ENCODE data around the gene KCTD3. TPM values are rescaled to one million over a fixed set of nuclear protein-coding genes. Genes with fewer than 3 reads are reported as not detected.

KCTD3 gene
- total RNA-seq, 1 experiment from 2014 or later, result 90.3 TPM

DNA sequence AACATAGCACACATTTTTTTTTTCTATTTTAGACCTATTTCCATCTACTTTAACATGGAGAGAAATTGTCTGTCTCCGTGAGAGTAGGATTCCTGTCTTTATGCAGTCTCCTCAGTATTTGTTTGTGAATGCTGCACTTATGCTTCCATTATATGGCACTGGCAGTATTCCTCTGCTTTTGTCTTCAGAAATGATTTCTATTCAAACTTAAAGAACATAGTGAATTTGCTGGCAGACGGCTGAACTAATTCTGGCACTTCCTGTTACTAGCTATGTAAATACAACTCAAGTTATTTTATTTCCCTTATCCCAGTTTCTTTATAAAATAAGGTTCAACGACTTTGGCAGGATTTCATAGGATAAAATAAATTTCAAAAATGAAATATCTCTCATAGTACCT lies 45.3 kb downstream of the KCTD3 start:
- POLR2A ChIA-PET, result interaction anchor here (0.6 to 2.6 kb wide), 2 partner anchors 45 to 72 kb away, joined by 3 to 13 read pairs; partner anchors contain the start of gene KCTD3
- H3K4me1 Mint-ChIP-seq (ENCODE audit: insufficient read depth, unreplicated experiment), result no peaks in the 10 kb centered on the region
- TF ChIP-seq, protein P1, sequence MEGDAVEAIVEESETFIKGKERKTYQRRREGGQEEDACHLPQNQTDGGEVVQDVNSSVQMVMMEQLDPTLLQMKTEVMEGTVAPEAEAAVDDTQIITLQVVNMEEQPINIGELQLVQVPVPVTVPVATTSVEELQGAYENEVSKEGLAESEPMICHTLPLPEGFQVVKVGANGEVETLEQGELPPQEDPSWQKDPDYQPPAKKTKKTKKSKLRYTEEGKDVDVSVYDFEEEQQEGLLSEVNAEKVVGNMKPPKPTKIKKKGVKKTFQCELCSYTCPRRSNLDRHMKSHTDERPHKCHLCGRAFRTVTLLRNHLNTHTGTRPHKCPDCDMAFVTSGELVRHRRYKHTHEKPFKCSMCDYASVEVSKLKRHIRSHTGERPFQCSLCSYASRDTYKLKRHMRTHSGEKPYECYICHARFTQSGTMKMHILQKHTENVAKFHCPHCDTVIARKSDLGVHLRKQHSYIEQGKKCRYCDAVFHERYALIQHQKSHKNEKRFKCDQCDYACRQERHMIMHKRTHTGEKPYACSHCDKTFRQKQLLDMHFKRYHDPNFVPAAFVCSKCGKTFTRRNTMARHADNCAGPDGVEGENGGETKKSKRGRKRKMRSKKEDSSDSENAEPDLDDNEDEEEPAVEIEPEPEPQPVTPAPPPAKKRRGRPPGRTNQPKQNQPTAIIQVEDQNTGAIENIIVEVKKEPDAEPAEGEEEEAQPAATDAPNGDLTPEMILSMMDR (IDR thresholded peaks at IDR 0.05; ENCODE audit: unreplicated experiment), result no peak
- DNase-seq (ENCODE audit: unreplicated experiment), result no peak
- peaks cover 82% of the 10 kb centered on the region for H3K36me3 Mint-ChIP-seq (ENCODE audit: insufficient read depth, unreplicated experiment)
- H3K9me3 Mint-ChIP-seq (ENCODE audit: unreplicated experiment), result peaks cover 9% of the 10 kb centered on the region
- no TSS peak for BruUV-seq (replicated peaks)
- intact Hi-C loops (cut with micrococcal nuclease), result no loop called here
- H3K27ac Mint-ChIP-seq (ENCODE audit: low read depth, unreplicated experiment), result no peak overlapping the region
- CTCF ChIA-PET, result interaction anchor here (0.7 to 1.2 kb wide), 3 partner anchors 8 to 999 kb away, joined by 3 to 4 read pairs (median 3); no protein-coding TSS in a partner anchor
- H3K27me3 Mint-ChIP-seq (ENCODE audit: insufficient read depth, unreplicated experiment), result no peaks in the 10 kb centered on the region
- H3K4me3 Mint-ChIP-seq (ENCODE audit: unreplicated experiment), result no peak overlapping the region

DNA sequence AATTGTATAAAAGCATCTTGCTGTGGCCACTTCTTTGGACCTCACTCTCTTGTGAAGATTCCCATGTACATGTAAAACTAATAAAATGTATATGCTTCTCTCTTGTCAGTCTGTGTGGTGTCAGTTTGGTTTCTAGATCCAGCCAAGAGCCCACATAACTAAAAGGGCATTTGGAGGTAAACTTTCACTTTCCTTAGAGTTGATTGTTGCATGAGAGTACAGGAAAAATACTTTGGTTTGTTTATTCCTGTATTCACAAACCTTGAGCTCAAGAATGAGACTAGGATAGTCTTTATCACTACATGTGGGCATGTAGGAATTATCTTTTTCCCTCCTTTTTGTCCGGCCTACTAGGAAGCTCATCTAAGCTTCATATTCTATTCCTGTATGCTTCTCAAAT lies 50.9 kb downstream of the KCTD3 start:
- Mint-ChIP-seq H3K36me3 (ENCODE audit: insufficient read depth, unreplicated experiment) (peaks cover 96% of the 10 kb centered on the region), H3K4me1 (ENCODE audit: insufficient read depth, unreplicated experiment) (no peaks in the 10 kb centered on the region), H3K9me3 (ENCODE audit: unreplicated experiment) (peaks cover 9% of the 10 kb centered on the region), H3K4me3 (ENCODE audit: unreplicated experiment) (no peak overlapping the region), H3K27me3 (ENCODE audit: insufficient read depth, unreplicated experiment) (no peaks in the 10 kb centered on the region), H3K27ac (ENCODE audit: low read depth, unreplicated experiment) (peak overlapping the region; percentile 20)
- TF ChIP-seq, protein P1 (IDR thresholded peaks at IDR 0.05; ENCODE audit: unreplicated experiment), result no peak
- intact Hi-C loops (cut with micrococcal nuclease), result no loop called here
- POLR2A ChIA-PET, result interaction anchor here (0.9 kb wide), 1 partner anchor 10 kb away, joined by 5 read pairs; no protein-coding TSS in a partner anchor
- CTCF ChIA-PET, result interaction anchor here (0.6 to 3.1 kb wide), 4 partner anchors 10 to 970 kb away, joined by 3 to 31 read pairs (median 8); no protein-coding TSS in a partner anchor
- no TSS peak for BruUV-seq (replicated peaks)
- no peak for DNase-seq (ENCODE audit: unreplicated experiment)

DNA sequence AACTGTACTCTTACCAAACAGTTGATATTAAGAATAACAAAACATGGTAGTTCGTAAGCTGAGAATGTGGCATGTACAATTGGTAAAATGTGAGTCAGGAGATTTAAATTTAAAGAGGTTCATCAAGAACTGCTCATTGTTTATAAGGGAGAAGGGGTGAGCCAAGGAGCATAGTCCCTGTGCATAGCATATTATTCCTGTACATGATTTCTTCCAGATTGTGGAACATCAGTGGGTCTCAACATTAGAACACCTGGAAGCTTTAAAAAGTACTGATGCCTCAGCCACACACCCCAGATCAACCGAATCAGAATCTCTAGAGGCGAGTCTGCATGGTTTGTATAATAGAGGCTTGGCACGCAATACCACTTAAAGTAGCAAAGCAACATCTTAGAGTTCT lies 56.1 kb downstream of the KCTD3 start:
- no peaks in the 10 kb centered on the region for H3K9me3 Mint-ChIP-seq (ENCODE audit: unreplicated experiment)
- CTCF ChIA-PET, result interaction anchor here (0.6 to 1.0 kb wide), 6 partner anchors 9 to 1348 kb away, joined by 3 to 5 read pairs (median 3); no protein-coding TSS in a partner anchor

GRCh38 chr1:215625949-215626348 lies 58.8 kb downstream of the KCTD3 start:
- no peak for DNase-seq (ENCODE audit: unreplicated experiment)
- Mint-ChIP-seq H3K4me1 (ENCODE audit: insufficient read depth, unreplicated experiment) (peaks cover 3% of the 10 kb centered on the region), H3K27ac (ENCODE audit: low read depth, unreplicated experiment) (no peak overlapping the region), H3K4me3 (ENCODE audit: unreplicated experiment) (no peak overlapping the region), H3K9me3 (ENCODE audit: unreplicated experiment) (no peaks in the 10 kb centered on the region), H3K36me3 (ENCODE audit: insufficient read depth, unreplicated experiment) (peaks cover 38% of the 10 kb centered on the region), H3K27me3 (ENCODE audit: insufficient read depth, unreplicated experiment) (no peaks in the 10 kb centered on the region)
- CTCF ChIA-PET, result interaction anchor here (0.6 kb wide), 1 partner anchor 98 kb away, joined by 4 read pairs; no protein-coding TSS in a partner anchor
- TF ChIP-seq, protein P1 (IDR thresholded peaks at IDR 0.05; ENCODE audit: unreplicated experiment), result no peak
- intact Hi-C loops (cut with micrococcal nuclease), result no loop called here
- BruUV-seq (replicated peaks), result no TSS peak
- POLR2A ChIA-PET, result interaction anchor here (0.7 to 1.0 kb wide), 2 partner anchors 11 to 585 kb away, joined by 3 read pairs; no protein-coding TSS in a partner anchor

More for the DNA sequence above, 56.1 kb downstream of the KCTD3 start:
- intact Hi-C loops (cut with micrococcal nuclease), result no loop called here
- DNase-seq (ENCODE audit: unreplicated experiment), result no peak
- no peaks in the 10 kb centered on the region for H3K4me1 Mint-ChIP-seq (ENCODE audit: insufficient read depth, unreplicated experiment)
- no peak overlapping the region for H3K4me3 Mint-ChIP-seq (ENCODE audit: unreplicated experiment)
- H3K27ac Mint-ChIP-seq (ENCODE audit: low read depth, unreplicated experiment), result no peak overlapping the region
- TF ChIP-seq, protein P1 (IDR thresholded peaks at IDR 0.05; ENCODE audit: unreplicated experiment), result no peak
- H3K27me3 Mint-ChIP-seq (ENCODE audit: insufficient read depth, unreplicated experiment), result no peaks in the 10 kb centered on the region
- POLR2A ChIA-PET, result interaction anchor here (0.6 kb wide), 1 partner anchor 23 kb away, joined by 3 read pairs; no protein-coding TSS in a partner anchor
- peaks cover 66% of the 10 kb centered on the region for H3K36me3 Mint-ChIP-seq (ENCODE audit: insufficient read depth, unreplicated experiment)
- no TSS peak for BruUV-seq (replicated peaks)

All from MCF 10A (cell line).